CD4-positive, alpha-beta T cell (primary cell): ENCODE measurements around the gene HSD17B11. TPM values are rescaled to one million over a fixed set of nuclear protein-coding genes. Genes with fewer than 3 reads are reported as not detected.
"Not testable (repeated sequence)": the region's sequence is repeated elsewhere in the genome, so short reads cannot be mapped to it uniquely, and the experiment has no call there.

Experiments used
- ATAC-seq: fragments of 200-7000 bp; cut with Tn5 transposase; one replicate; pipeline ENCODE4 v1.10.0; 2022; ENCODE audit warnings: mild to moderate bottlenecking; ENCODE audit not compliant: poor library complexity
- CTCF ChIA-PET: fragments of 350-600 bp; sonication (Branson Sonifier 250); formaldehyde crosslinking; loops from one replicate; lab custom pipeline; 2021; ENCODE audit warnings: antibody characterized with exemption, inconsistent platforms; lab: Charles Lee
- POLR2A ChIA-PET: fragments of 350-600 bp; sonication (Branson Sonifier 250); formaldehyde crosslinking; loops from one replicate; lab custom pipeline; 2021; ENCODE audit warnings: antibody characterized with exemption, inconsistent platforms; lab: Charles Lee
- DNase-seq, 14 experiments: peaks; one replicate each; pipeline ENCODE4 v3.0.0-alpha.2; 2013 to 2020; ENCODE audit warnings: mixed read lengths in 2 of 14
- H3K27ac ChIP-seq, 2 donors: one replicate each; pipeline versions ENCODE4 v1.5.1 to v1.7.0; 2013; ENCODE audit warnings: low read length in 2 of 2, low read depth in 1 of 2, mild to moderate bottlenecking in 1 of 2
- H3K27me3 ChIP-seq, 2 experiments: 1 replicate in 1 of 2; 2 replicates in 1 of 2; pipeline versions ENCODE4 v1.6.1 to v1.7.0; 2013; ENCODE audit warnings: low read length in 2 of 2, control low read depth in 1 of 2, mild to moderate bottlenecking in 1 of 2, moderate library complexity in 1 of 2; ENCODE audit not compliant: insufficient read depth in 2 of 2, control insufficient read depth in 1 of 2
- H3K36me3 ChIP-seq: one replicate; pipeline ENCODE4 v1.6.1; 2013; ENCODE audit warnings: low read length, control low read depth; ENCODE audit not compliant: insufficient read depth
- H3K4me1 ChIP-seq: one replicate; pipeline ENCODE4 v1.6.1; 2013; ENCODE audit warnings: low read length, control low read depth; ENCODE audit not compliant: insufficient read depth
- H3K4me3 ChIP-seq: one replicate; pipeline ENCODE4 v1.5.1; 2013; ENCODE audit warnings: mild to moderate bottlenecking, low read length, moderate library complexity
- H3K9me3 ChIP-seq, 2 experiments: 1 replicate in 1 of 2; 2 replicates in 1 of 2; pipeline versions ENCODE4 v1.6.1 to v1.7.0; 2013; ENCODE audit warnings: low read length in 2 of 2, mild to moderate bottlenecking in 2 of 2, control low read depth in 1 of 2, moderate library complexity in 1 of 2; ENCODE audit not compliant: control insufficient read depth in 1 of 2, insufficient read depth in 1 of 2
- H3K27ac Mint-ChIP-seq: one replicate; pipeline ENCODE4 v1.8.0; 2020; ENCODE audit warnings: mixed read lengths
- H3K27me3 Mint-ChIP-seq: one replicate; pipeline ENCODE4 v1.8.0; 2021; ENCODE audit warnings: mixed read lengths
- H3K36me3 Mint-ChIP-seq: one replicate; pipeline ENCODE4 v1.8.0; 2021; ENCODE audit warnings: low read depth, mixed read lengths
- H3K4me1 Mint-ChIP-seq: one replicate; pipeline ENCODE4 v1.8.0; 2021; ENCODE audit warnings: low read depth, mixed read lengths
- H3K4me3 Mint-ChIP-seq: one replicate; pipeline ENCODE4 v1.8.0; 2020; ENCODE audit warnings: mild to moderate bottlenecking, mixed read lengths
- H3K9me3 Mint-ChIP-seq: one replicate; pipeline ENCODE4 v1.8.0; 2020; ENCODE audit warnings: mixed read lengths
- intact Hi-C, 2 experiments: fragments of 100-400 bp; cut with DNase I in 1 of 2; cut with micrococcal nuclease in 1 of 2; formaldehyde crosslinking; loops; one replicate each; pipeline versions ENCODE4 v1.15.1 to v1.9.0; 2023 to 2025; cut with DNase I, micrococcal nuclease
- total RNA-seq, 174 experiments: library from RNA in 2 of 174; stranded (reverse) in 2 of 174; gene quantifications; one replicate each; pipeline ENCODE4 v1.2.3 and lab custom pipeline; 2021 to 2026
- TF ChIP-seq, protein P1 (sequence below): fragments of 200-600 bp; IDR thresholded peaks from one replicate; pipeline ENCODE4 v1.8.0; 2022; ENCODE audit warnings: antibody characterized with exemption, mild to moderate bottlenecking

The HSD17B11 gene
- total RNA-seq, 2 experiments from 2014 or later, result 34.9 to 36.5 TPM

DNA sequence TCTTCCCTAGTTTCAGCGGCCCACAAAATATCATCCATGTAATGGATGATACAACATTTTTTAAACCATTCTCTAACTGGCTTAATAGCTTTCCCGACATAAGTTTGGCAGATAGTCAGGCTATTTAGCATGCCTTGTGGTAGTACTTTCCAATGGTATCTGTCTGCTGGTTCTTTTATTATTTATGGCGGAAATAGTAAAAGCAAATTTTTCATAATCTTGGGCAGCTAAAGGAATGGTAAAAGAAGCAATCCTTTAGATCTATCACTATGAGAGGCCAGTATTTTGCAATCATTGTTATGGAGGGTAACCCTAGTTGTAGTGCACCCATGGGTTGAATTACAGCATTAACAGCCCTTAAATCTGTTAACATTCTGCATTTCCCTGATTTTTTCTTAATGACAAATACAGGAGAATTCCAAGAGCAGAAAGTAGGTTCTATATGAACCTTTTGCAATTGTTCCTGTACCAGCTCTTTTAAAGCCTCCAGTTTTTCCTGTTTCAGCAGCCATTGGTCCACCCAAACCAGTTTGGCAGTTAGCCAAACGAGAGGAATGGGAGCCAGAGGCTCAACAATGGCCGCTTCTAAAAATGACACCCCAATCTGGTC is 14.3 kb upstream of the HSD17B11 start:
- Histone ChIP-seq H3K4me1 (peaks cover 2% of the 10 kb centered on the region), H3K36me3 (no peaks in the 10 kb centered on the region), H3K27ac (no peak overlapping the region), H3K9me3 (no peaks in the 10 kb centered on the region), H3K27me3 (peaks cover under 1% of the 10 kb centered on the region in 2 experiments), H3K4me3 (no peak overlapping the region)
- CTCF ChIA-PET, result no interaction called here
- Mint-ChIP-seq H3K36me3 (no peaks in the 10 kb centered on the region), H3K4me1 (peaks cover 17% of the 10 kb centered on the region), H3K27me3 (peaks cover 29% of the 10 kb centered on the region), H3K27ac (no peak overlapping the region), H3K9me3 (no peaks in the 10 kb centered on the region), H3K4me3 (no peak overlapping the region)
- DNase-seq (no peak), ATAC-seq (no peak)
- TF ChIP-seq, protein P1, sequence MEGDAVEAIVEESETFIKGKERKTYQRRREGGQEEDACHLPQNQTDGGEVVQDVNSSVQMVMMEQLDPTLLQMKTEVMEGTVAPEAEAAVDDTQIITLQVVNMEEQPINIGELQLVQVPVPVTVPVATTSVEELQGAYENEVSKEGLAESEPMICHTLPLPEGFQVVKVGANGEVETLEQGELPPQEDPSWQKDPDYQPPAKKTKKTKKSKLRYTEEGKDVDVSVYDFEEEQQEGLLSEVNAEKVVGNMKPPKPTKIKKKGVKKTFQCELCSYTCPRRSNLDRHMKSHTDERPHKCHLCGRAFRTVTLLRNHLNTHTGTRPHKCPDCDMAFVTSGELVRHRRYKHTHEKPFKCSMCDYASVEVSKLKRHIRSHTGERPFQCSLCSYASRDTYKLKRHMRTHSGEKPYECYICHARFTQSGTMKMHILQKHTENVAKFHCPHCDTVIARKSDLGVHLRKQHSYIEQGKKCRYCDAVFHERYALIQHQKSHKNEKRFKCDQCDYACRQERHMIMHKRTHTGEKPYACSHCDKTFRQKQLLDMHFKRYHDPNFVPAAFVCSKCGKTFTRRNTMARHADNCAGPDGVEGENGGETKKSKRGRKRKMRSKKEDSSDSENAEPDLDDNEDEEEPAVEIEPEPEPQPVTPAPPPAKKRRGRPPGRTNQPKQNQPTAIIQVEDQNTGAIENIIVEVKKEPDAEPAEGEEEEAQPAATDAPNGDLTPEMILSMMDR, result no peak
- POLR2A ChIA-PET, result interaction anchor here (0.7 to 1.6 kb wide), 3 partner anchors 15 to 34 kb away, joined by 3 to 6 read pairs (median 4); partner anchors contain the start of genes HSD17B11 and NUDT9
- intact Hi-C loops, result no loop called here

- H3K27ac ChIP-seq, DNase-seq, H3K9me3 ChIP-seq, H3K27ac Mint-ChIP-seq, H3K36me3 Mint-ChIP-seq, H3K27me3 ChIP-seq, ATAC-seq, H3K4me3 ChIP-seq, H3K4me3 Mint-ChIP-seq, intact Hi-C loops, H3K36me3 ChIP-seq, H3K4me1 ChIP-seq, H3K9me3 Mint-ChIP-seq: not testable (repeated sequence)
- ChIA-PET CTCF (interaction anchor here (0.6 kb wide), 1 partner anchor 182 kb away, joined by 3 read pairs; no protein-coding TSS in a partner anchor), POLR2A (interaction anchor here (1.0 to 1.6 kb wide), 2 partner anchors 13 to 19 kb away, joined by 3 to 6 read pairs; partner anchors contain the start of genes HSD17B11 and NUDT9)
- peaks cover 15% of the 10 kb centered on the region for H3K27me3 Mint-ChIP-seq
- H3K4me1 Mint-ChIP-seq, result peaks cover 17% of the 10 kb centered on the region
These were observed 12.7 kb upstream of the HSD17B11 start for GRCh38 chr4:87403732-87404131.

DNA sequence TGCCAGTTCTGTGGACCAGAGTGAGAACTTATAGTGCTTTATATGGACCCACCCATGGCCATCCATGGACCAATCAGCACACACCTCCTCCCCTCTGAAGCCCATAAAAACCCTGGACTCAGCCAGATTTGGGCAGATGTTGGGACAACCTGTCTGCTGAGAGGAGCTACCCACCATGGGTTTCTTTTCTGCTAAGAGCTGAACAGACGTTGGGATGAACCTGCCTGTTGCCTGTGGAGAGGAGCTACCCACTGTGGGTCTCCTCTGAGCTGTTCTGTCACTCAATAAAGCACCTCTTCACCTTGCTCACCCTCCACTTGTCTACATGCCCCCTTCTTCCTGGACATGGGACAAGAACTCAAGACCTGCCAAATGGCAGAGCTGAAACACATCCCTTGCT is 9.0 kb upstream of the HSD17B11 start:
- no peaks in the 10 kb centered on the region for H3K4me1 ChIP-seq
- H3K27ac ChIP-seq, result no peak overlapping the region
- CTCF ChIA-PET, result no interaction called here
- H3K4me1 Mint-ChIP-seq, result no peaks in the 10 kb centered on the region
- H3K27me3 ChIP-seq, result no peaks in the 10 kb centered on the region
- no peak overlapping the region for H3K4me3 Mint-ChIP-seq
- H3K36me3 ChIP-seq, result no peaks in the 10 kb centered on the region
- TF ChIP-seq, protein P1, result no peak
- no peaks in the 10 kb centered on the region for H3K36me3 Mint-ChIP-seq
- DNase-seq (no peak), ATAC-seq (no peak)
- intact Hi-C loops, result loop anchor here in 1 of 2 experiments (10.0 kb wide), 1 partner anchor 465 kb away; the partner anchor contains the start of gene AFF1
- H3K9me3 Mint-ChIP-seq, result no peaks in the 10 kb centered on the region
- POLR2A ChIA-PET, result interaction anchor here (0.8 to 2.4 kb wide), 2 partner anchors 9 to 22 kb away, joined by 3 to 12 read pairs; partner anchors contain the start of genes HSD17B11 and NUDT9
- H3K9me3 ChIP-seq, result peaks cover 0 to 5% of the 10 kb centered on the region in 2 experiments
- H3K4me3 ChIP-seq, result no peak overlapping the region
- no peak overlapping the region for H3K27ac Mint-ChIP-seq
- no peaks in the 10 kb centered on the region for H3K27me3 Mint-ChIP-seq
